Loucy (cell line): Measurements from ENCODE around the gene AGBL1.

Experiments
- H2AFZ ChIP-seq: fragments of 200-600 bp; sonication (generic); 2 replicates; pipeline ENCODE4 v1.6.0; 2016; ENCODE audit warnings: antibody characterized with exemption, mild to moderate bottlenecking, low read length, moderate library complexity
- H3F3A ChIP-seq: fragments of 200-600 bp; 2 replicates; pipeline ENCODE4 v1.6.0; 2016; ENCODE audit warnings: antibody characterized with exemption, low read depth, mild to moderate bottlenecking
- H3K27me3 ChIP-seq: fragments of 200-600 bp; sonication (generic); 2 replicates; pipeline ENCODE4 v1.6.1; 2014; ENCODE audit warnings: low read length, mild to moderate bottlenecking; ENCODE audit not compliant: insufficient read depth, poor library complexity, severe bottlenecking
- H3K36me3 ChIP-seq: fragments of 200-600 bp; sonication (generic); 2 replicates; pipeline ENCODE4 v1.6.1; 2016; ENCODE audit warnings: low read length; ENCODE audit not compliant: insufficient read depth
- H3K4me1 ChIP-seq: fragments of 200-600 bp; sonication (generic); 2 replicates; pipeline ENCODE4 v1.5.1; 2014; ENCODE audit warnings: low read length, mild to moderate bottlenecking; ENCODE audit not compliant: insufficient read depth, poor library complexity, severe bottlenecking
- H3K4me2 ChIP-seq: fragments of 200-600 bp; sonication (generic); 2 replicates; pipeline ENCODE4 v1.6.0; 2014; ENCODE audit warnings: antibody characterized with exemption, low read length, low read depth, mild to moderate bottlenecking; ENCODE audit not compliant: poor library complexity, severe bottlenecking
- H3K4me3 ChIP-seq: fragments of 200-600 bp; sonication (generic); 2 replicates; pipeline ENCODE4 v1.5.1; 2014; ENCODE audit warnings: low read length, mild to moderate bottlenecking, mixed read lengths; ENCODE audit not compliant: poor library complexity, severe bottlenecking
- H3K79me2 ChIP-seq: fragments of 200-600 bp; sonication (generic); 2 replicates; pipeline ENCODE4 v1.6.1; 2014; ENCODE audit warnings: low read length; ENCODE audit not compliant: insufficient read depth
- H3K9ac ChIP-seq: fragments of 200-600 bp; sonication (generic); 2 replicates; pipeline ENCODE4 v1.6.0; 2014; ENCODE audit warnings: mild to moderate bottlenecking, low read depth, low read length, moderate library complexity; ENCODE audit not compliant: poor library complexity, severe bottlenecking
- H3K9me2 ChIP-seq: fragments of 200-600 bp; sonication (generic); replicated peaks from 2 replicates; pipeline ENCODE4 v1.6.1; 2016; ENCODE audit warnings: low read depth, low read length, mixed read lengths
- H3K9me3 ChIP-seq: fragments of 200-600 bp; sonication (generic); 2 replicates; pipeline ENCODE4 v1.6.1; 2014; ENCODE audit warnings: mild to moderate bottlenecking, antibody characterized with exemption, low read length, low read depth; ENCODE audit not compliant: insufficient read depth
- H4K20me1 ChIP-seq: fragments of 200-600 bp; sonication (generic); 2 replicates; pipeline ENCODE4 v1.6.0; 2014; ENCODE audit warnings: antibody characterized with exemption, low read length, mild to moderate bottlenecking; ENCODE audit not compliant: insufficient read depth, poor library complexity, severe bottlenecking
- EZH2phosphoT487 ChIP-seq: fragments of 200-600 bp; IDR thresholded peaks from 2 replicates; pipeline ENCODE4 v1.6.1; 2018; ENCODE audit warnings: antibody characterized with exemption, mild to moderate bottlenecking, moderate library complexity, borderline replicate concordance
- TF ChIP-seq, protein P1 (sequence below): fragments of 200-600 bp; sonication (generic); conservative IDR thresholded peaks from 2 replicates; pipeline ENCODE4 v1.5.1; 2014; ENCODE audit warnings: mild to moderate bottlenecking, antibody characterized with exemption, low read length

AGBL1 gene

DNA sequence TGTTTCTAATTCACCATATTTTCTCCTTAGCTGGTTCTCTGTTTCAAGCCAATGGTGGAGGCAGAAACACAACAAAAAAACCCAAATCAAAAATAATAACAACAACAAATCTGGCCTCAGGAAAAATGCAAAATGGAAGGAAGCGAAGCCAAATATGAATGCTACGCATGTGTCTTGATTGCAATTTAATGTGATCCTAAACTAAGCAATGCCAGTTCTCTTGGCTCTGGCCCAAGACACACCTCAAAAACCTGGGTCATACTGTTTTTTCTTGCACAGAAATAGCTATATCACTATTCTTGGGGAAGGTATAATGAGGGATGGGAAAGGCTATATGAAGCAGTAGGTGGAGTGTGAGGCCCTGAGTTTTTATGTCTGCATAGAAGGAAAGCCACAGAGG, 724.7 kb downstream of the AGBL1 start:
- Histone ChIP-seq H3K27me3 (no peaks in the 10 kb centered on the region), H3K9ac (no peak overlapping the region), H3K9me2 (no peaks in the 10 kb centered on the region), H3K36me3 (no peaks in the 10 kb centered on the region), H3K4me2 (no peak overlapping the region), H3K4me1 (no peaks in the 10 kb centered on the region), H3K79me2 (no peaks in the 10 kb centered on the region), H3F3A (no peaks in the 10 kb centered on the region), H2AFZ (no peak overlapping the region), H3K9me3 (peaks cover 4% of the 10 kb centered on the region; the same call in 1 of the 2 replicates), H3K4me3 (no peak overlapping the region), H4K20me1 (no peaks in the 10 kb centered on the region)
- TF ChIP-seq, protein P1, sequence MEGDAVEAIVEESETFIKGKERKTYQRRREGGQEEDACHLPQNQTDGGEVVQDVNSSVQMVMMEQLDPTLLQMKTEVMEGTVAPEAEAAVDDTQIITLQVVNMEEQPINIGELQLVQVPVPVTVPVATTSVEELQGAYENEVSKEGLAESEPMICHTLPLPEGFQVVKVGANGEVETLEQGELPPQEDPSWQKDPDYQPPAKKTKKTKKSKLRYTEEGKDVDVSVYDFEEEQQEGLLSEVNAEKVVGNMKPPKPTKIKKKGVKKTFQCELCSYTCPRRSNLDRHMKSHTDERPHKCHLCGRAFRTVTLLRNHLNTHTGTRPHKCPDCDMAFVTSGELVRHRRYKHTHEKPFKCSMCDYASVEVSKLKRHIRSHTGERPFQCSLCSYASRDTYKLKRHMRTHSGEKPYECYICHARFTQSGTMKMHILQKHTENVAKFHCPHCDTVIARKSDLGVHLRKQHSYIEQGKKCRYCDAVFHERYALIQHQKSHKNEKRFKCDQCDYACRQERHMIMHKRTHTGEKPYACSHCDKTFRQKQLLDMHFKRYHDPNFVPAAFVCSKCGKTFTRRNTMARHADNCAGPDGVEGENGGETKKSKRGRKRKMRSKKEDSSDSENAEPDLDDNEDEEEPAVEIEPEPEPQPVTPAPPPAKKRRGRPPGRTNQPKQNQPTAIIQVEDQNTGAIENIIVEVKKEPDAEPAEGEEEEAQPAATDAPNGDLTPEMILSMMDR = no peak
- no peak for TF ChIP-seq EZH2phosphoT487

DNA sequence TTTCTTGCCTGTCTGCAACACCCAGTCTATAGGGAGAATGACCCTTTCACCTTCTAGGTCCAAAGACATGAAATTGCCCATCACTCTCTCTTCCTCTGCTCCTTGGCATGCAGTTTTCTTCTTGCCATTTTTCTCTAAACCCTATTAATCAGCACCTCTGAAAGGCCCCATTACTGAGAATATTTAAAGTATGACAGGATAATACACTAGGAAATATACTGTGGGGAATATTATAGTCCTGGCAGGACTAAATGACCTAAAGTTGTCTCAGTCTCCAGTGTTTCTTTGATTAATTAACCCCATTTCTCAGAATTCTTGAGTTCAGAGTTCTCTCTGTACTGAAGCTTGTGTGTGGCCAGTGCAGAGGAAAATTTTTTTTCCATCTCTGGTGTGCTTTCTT, 730.7 kb downstream of the AGBL1 start:
- H3K4me2 ChIP-seq = no peak overlapping the region
- no peak overlapping the region for H2AFZ ChIP-seq

DNA sequence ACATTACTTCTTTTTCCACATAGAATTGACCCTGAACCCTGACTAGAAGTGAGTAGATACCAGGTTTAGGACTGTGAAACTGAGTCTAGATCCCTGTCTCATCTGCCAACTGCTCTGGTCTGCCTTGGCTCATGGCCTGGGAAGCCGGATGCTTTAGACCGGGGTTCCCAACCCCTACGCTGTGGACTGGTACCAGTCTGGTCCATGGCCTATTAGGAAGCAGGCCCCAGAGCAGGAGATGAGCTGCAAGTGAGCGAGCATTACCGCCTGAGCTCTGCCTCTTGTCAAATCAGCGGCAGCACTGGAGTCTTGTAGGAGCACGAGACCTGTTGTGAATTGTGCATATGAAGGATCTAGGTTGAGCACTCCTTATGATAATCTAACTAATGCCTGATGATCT, 734.2 kb downstream of the AGBL1 start:
- Histone ChIP-seq H3K36me3 (no peaks in the 10 kb centered on the region), H3F3A (no peaks in the 10 kb centered on the region), H3K79me2 (no peaks in the 10 kb centered on the region), H3K9me2 (no peaks in the 10 kb centered on the region), H3K27me3 (no peaks in the 10 kb centered on the region), H3K4me1 (no peaks in the 10 kb centered on the region), H3K9ac (no peak overlapping the region), H3K4me3 (no peak overlapping the region), H3K9me3 (0 out of 2 replicates have a peak, but pooled peaks cover 2% of the 10 kb centered on the region), H4K20me1 (no peaks in the 10 kb centered on the region), H3K4me2 (no peak overlapping the region), H2AFZ (no peak overlapping the region)
- no peak for TF ChIP-seq EZH2phosphoT487
- TF ChIP-seq, protein P1 = no peak

More for the DNA sequence above, 730.7 kb downstream of the AGBL1 start:
- Histone ChIP-seq H3K36me3 (no peaks in the 10 kb centered on the region), H3F3A (no peaks in the 10 kb centered on the region), H4K20me1 (no peaks in the 10 kb centered on the region), H3K79me2 (no peaks in the 10 kb centered on the region), H3K9me3 (peaks cover 6% of the 10 kb centered on the region; the same call in 1 of the 2 replicates), H3K9ac (no peak overlapping the region), H3K4me1 (no peaks in the 10 kb centered on the region), H3K4me3 (no peak overlapping the region), H3K27me3 (no peaks in the 10 kb centered on the region), H3K9me2 (no peaks in the 10 kb centered on the region)
- TF ChIP-seq, protein P1 = no peak
- no peak for TF ChIP-seq EZH2phosphoT487
